AG04449 (cell line): ENCODE measurements around the gene HIBCH.
"Not testable (repeated sequence)": the region's sequence is repeated elsewhere in the genome, so short reads cannot be mapped to it uniquely, and the experiment has no call there.

Experiments
- CTCF ChIA-PET: fragments of 350-600 bp; formaldehyde crosslinking; extraction: SDS; loops from one replicate; lab custom pipeline; 2021; ENCODE audit warnings: antibody characterized with exemption; lab: Yijun Ruan, JAX
- POLR2A ChIA-PET: fragments of 400-600, 350-600 bp; formaldehyde crosslinking; extraction: SDS; loops from one replicate; lab custom pipeline; 2020; ENCODE audit warnings: antibody characterized with exemption, inconsistent platforms; lab: Yijun Ruan, JAX
- DNase-seq: peaks from one replicate; pipeline ENCODE4 v3.0.0-alpha.2; 2010; ENCODE audit warnings: low read depth, low spot score
- H3K4me3 ChIP-seq: 2 replicates; pipeline ENCODE4 v1.5.1; 2011; ENCODE audit warnings: low read depth, mild to moderate bottlenecking, control low read depth, low read length
- CTCF ChIP-seq: IDR thresholded peaks from one replicate; pipeline ENCODE4 v1.5.1; 2011; ENCODE audit warnings: mild to moderate bottlenecking, moderate library complexity, low read length, control low read depth, inconsistent platforms; ENCODE audit not compliant: insufficient read depth; ENCODE audit errors: missing control alignments

Gene HIBCH

GRCh38 chr2:190318514-190318913, 1.1 kb downstream of the HIBCH start:
- no peak for DNase-seq
- no peak for TF ChIP-seq CTCF
- ChIA-PET POLR2A (interaction anchor here (0.6 kb wide), 1 partner anchor 564 kb away, joined by 4 read pairs; no protein-coding TSS in a partner anchor), CTCF (interaction anchor here (0.6 to 3.6 kb wide), 8 partner anchors 8 to 532 kb away, joined by 3 to 28 read pairs (median 4); partner anchors contain the start of gene INPP1)
- H3K4me3 ChIP-seq, result peak overlapping the region; percentile 78

- no peak for TF ChIP-seq CTCF
- ChIA-PET POLR2A (no interaction called here), CTCF (interaction anchor here (0.9 to 2.0 kb wide), 5 partner anchors 35 to 231 kb away, joined by 3 to 8 read pairs (median 5); no protein-coding TSS in a partner anchor)
- no peak overlapping the region for H3K4me3 ChIP-seq
- DNase-seq, result no peak
Observed at GRCh38 chr2:190315273-190315672, 4.4 kb downstream of the HIBCH start.

GRCh38 chr2:190313880-190314279, 5.7 kb downstream of the HIBCH start:
- ChIA-PET CTCF (interaction anchor here (1.0 to 1.3 kb wide), 3 partner anchors 225 to 530 kb away, joined by 3 to 8 read pairs (median 5); partner anchors contain the start of genes ORMDL1 and PMS1), POLR2A (no interaction called here)
- DNase-seq, result no peak
- no peak overlapping the region for H3K4me3 ChIP-seq
- no peak for TF ChIP-seq CTCF

- DNase-seq, H3K4me3 ChIP-seq, POLR2A ChIA-PET: not testable (repeated sequence)
- CTCF ChIA-PET, result interaction anchor here (0.9 to 1.5 kb wide), 4 partner anchors 8 to 652 kb away, joined by 3 to 4 read pairs (median 3); no protein-coding TSS in a partner anchor
Observed at GRCh38 chr2:190312635-190313025, 7.0 kb downstream of the HIBCH start.

- no peak for DNase-seq
- CTCF ChIA-PET, result interaction anchor here (0.9 to 1.5 kb wide), 4 partner anchors 8 to 651 kb away, joined by 3 to 4 read pairs (median 3); no protein-coding TSS in a partner anchor
- POLR2A ChIA-PET, result no interaction called here
- H3K4me3 ChIP-seq, result no peak overlapping the region
- no peak for TF ChIP-seq CTCF
Observed at GRCh38 chr2:190311893-190312634, 7.6 kb downstream of the HIBCH start.

- no peak for TF ChIP-seq CTCF
- POLR2A ChIA-PET, result no interaction called here
- no peak for DNase-seq
- CTCF ChIA-PET, result interaction anchor here (4.5 kb wide), 1 partner anchor 220 kb away, joined by 19 read pairs; no protein-coding TSS in a partner anchor
- H3K4me3 ChIP-seq, result no peak overlapping the region
Observed at GRCh38 chr2:190308031-190308430, 11.6 kb downstream of the HIBCH start.
